GM10847 (cell line): ENCODE results near the gene OLFM1.

Experiments used
- POLR2A ChIP-seq: IDR thresholded peaks from 2 replicates; pipeline ENCODE4 v1.6.1; 2011; ENCODE audit not compliant: insufficient read length; ENCODE audit errors: extremely low read depth

The OLFM1 gene

GRCh38 chr9:135050072-135050990 lies 37.1 kb upstream of the OLFM1 start:
- TF ChIP-seq POLR2A, result no peak

GRCh38 chr9:135051316-135052038 lies 36.0 kb upstream of the OLFM1 start:
- TF ChIP-seq POLR2A, result no peak

- TF ChIP-seq POLR2A, result no peak
These were observed 34.3 kb upstream of the OLFM1 start for GRCh38 chr9:135053133-135053532.

- no peak for TF ChIP-seq POLR2A
These were observed 32.3 kb upstream of the OLFM1 start for GRCh38 chr9:135055181-135055580.

GRCh38 chr9:135056541-135056940 lies 30.9 kb upstream of the OLFM1 start:
- no peak for TF ChIP-seq POLR2A

- TF ChIP-seq POLR2A, result no peak
These were observed 26.9 kb upstream of the OLFM1 start for GRCh38 chr9:135060461-135061116.

- TF ChIP-seq POLR2A, result no peak
These were observed 26.0 kb upstream of the OLFM1 start for GRCh38 chr9:135061441-135061840.

- TF ChIP-seq POLR2A, result no peak
These were observed 25.2 kb upstream of the OLFM1 start for GRCh38 chr9:135062254-135062653.

GRCh38 chr9:135065151-135065550 lies 22.3 kb upstream of the OLFM1 start:
- TF ChIP-seq POLR2A, result no peak

- no peak for TF ChIP-seq POLR2A
These were observed 21.7 kb upstream of the OLFM1 start for GRCh38 chr9:135065804-135066203.

- no peak for TF ChIP-seq POLR2A
These were observed 21.2 kb upstream of the OLFM1 start for GRCh38 chr9:135066291-135066690.

- no peak for TF ChIP-seq POLR2A
These were observed 20.3 kb upstream of the OLFM1 start for GRCh38 chr9:135067096-135067710.

- TF ChIP-seq POLR2A, result no peak
These were observed 18.6 kb upstream of the OLFM1 start for GRCh38 chr9:135068776-135069415.

GRCh38 chr9:135069558-135070197 lies 17.8 kb upstream of the OLFM1 start:
- no peak for TF ChIP-seq POLR2A
